Choroid plexus epithelial cell (primary cell): ENCODE results near the gene GLMP.

Experiments used
- DNase-seq: peaks from one replicate; pipeline ENCODE4 v3.0.0-alpha.2; 2010; ENCODE audit warnings: low read depth
- H3K4me3 ChIP-seq: 2 replicates; pipeline ENCODE4 v1.5.1; 2011; ENCODE audit warnings: low read depth, mild to moderate bottlenecking, control low read depth, low read length, moderate library complexity
- CTCF ChIP-seq: conservative IDR thresholded peaks from 2 replicates; pipeline ENCODE4 v1.5.1; 2011; ENCODE audit warnings: low read depth, mild to moderate bottlenecking, control low read depth, inconsistent platforms, low read length, moderate library complexity

Gene GLMP

GRCh38 chr1:156245451-156246232 lies 49.8 kb downstream of the GLMP start:
- peak; percentile 26 for DNase-seq
- peak overlapping the region; percentile 45 for H3K4me3 ChIP-seq
- TF ChIP-seq CTCF = no peak

- no peak for TF ChIP-seq CTCF
- H3K4me3 ChIP-seq = no peak overlapping the region
- no peak for DNase-seq
Measured at GRCh38 chr1:156244712-156245111, 50.8 kb downstream of the GLMP start.

- H3K4me3 ChIP-seq = no peak overlapping the region
- TF ChIP-seq CTCF = no peak
- DNase-seq = no peak
Measured at GRCh38 chr1:156244126-156244525, 51.4 kb downstream of the GLMP start.

- DNase-seq = no peak
- H3K4me3 ChIP-seq = no peak overlapping the region
- no peak for TF ChIP-seq CTCF
Measured at GRCh38 chr1:156242738-156243137, 52.7 kb downstream of the GLMP start.
